ENCODE data around the gene GGT1. TPM values are rescaled to one million over a fixed set of nuclear protein-coding genes. Genes with fewer than 3 reads are reported as not detected.

The GGT1 gene
- total RNA-seq, 1 donor from 2014 or later, result 0.52 TPM

GRCh38 chr22:24584166-24584790 lies 18.7 kb upstream of the GGT1 start:
- H3K36me3 ChIP-seq (ENCODE audit: control insufficient read depth in 3 of 3, insufficient read depth in 3 of 3, low read length in 3 of 3), result peaks cover 11 to 17% (median 15%) of the 10 kb centered on the region in 3 donors
- H3K4me1 ChIP-seq (ENCODE audit: control insufficient read depth in 3 of 3, insufficient read depth in 3 of 3, low read length in 3 of 3), result peaks cover 0 to 13% (median 12%) of the 10 kb centered on the region in 3 donors
- no peak overlapping the region for H3K4me3 ChIP-seq (ENCODE audit: low read length in 3 of 3)
- H3K27ac ChIP-seq (ENCODE audit: low read depth, low read length), result no peak overlapping the region
- no peaks in the 10 kb centered on the region for H3K9me3 ChIP-seq (ENCODE audit: control insufficient read depth in 3 of 3, low read length in 3 of 3)
- H3K27me3 ChIP-seq (ENCODE audit: control insufficient read depth in 3 of 3, insufficient read depth in 3 of 3, low read length in 3 of 3), result no peaks in the 10 kb centered on the region
- no peak overlapping the region for H3K9ac ChIP-seq (ENCODE audit: low read depth in 1 of 3, low read length in 3 of 3)

GRCh38 chr22:24584871-24585411 lies 18.1 kb upstream of the GGT1 start:
- Histone ChIP-seq H3K4me1 (ENCODE audit: control insufficient read depth in 3 of 3, insufficient read depth in 3 of 3, low read length in 3 of 3) (peaks cover 0 to 13% (median 12%) of the 10 kb centered on the region in 3 donors), H3K27me3 (ENCODE audit: control insufficient read depth in 3 of 3, insufficient read depth in 3 of 3, low read length in 3 of 3) (no peaks in the 10 kb centered on the region), H3K9me3 (ENCODE audit: control insufficient read depth in 3 of 3, low read length in 3 of 3) (no peaks in the 10 kb centered on the region), H3K4me3 (ENCODE audit: low read length in 3 of 3) (no peak overlapping the region), H3K27ac (ENCODE audit: low read depth, low read length) (no peak overlapping the region), H3K9ac (ENCODE audit: low read depth in 1 of 3, low read length in 3 of 3) (no peak overlapping the region), H3K36me3 (ENCODE audit: control insufficient read depth in 3 of 3, insufficient read depth in 3 of 3, low read length in 3 of 3) (peaks cover 14 to 17% (median 15%) of the 10 kb centered on the region in 3 donors)

DNA sequence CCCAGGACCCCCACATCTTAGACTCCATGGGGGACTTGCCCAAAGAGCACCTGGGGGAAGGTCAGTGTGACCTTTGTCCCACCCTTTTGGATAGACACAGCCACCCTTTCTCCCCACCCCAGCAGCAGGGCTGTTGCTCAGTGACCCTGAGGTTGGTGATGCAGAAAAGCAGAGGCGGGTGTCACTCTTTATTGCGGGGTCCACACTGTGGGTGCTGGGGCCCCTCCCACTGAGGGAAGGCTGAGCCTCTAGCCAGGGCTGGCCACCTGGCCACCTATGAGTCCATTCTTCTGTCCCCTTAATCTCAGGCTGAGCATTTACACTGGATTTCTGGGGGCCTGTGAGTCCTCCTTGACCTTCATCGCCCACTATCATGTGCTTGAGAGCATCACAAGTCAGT lies 17.5 kb upstream of the GGT1 start:
- no peaks in the 10 kb centered on the region for H3K27me3 ChIP-seq (ENCODE audit: control insufficient read depth in 3 of 3, insufficient read depth in 3 of 3, low read length in 3 of 3)
- H3K36me3 ChIP-seq (ENCODE audit: control insufficient read depth in 3 of 3, insufficient read depth in 3 of 3, low read length in 3 of 3), result peaks cover 14 to 17% (median 15%) of the 10 kb centered on the region in 3 donors
- H3K4me3 ChIP-seq (ENCODE audit: low read length in 3 of 3), result no peak overlapping the region
- no peaks in the 10 kb centered on the region for H3K9me3 ChIP-seq (ENCODE audit: control insufficient read depth in 3 of 3, low read length in 3 of 3)
- no peak overlapping the region for H3K27ac ChIP-seq (ENCODE audit: low read depth, low read length)
- no peak overlapping the region for H3K9ac ChIP-seq (ENCODE audit: low read depth in 1 of 3, low read length in 3 of 3)
- H3K4me1 ChIP-seq (ENCODE audit: control insufficient read depth in 3 of 3, insufficient read depth in 3 of 3, low read length in 3 of 3), result peaks cover 0 to 13% (median 12%) of the 10 kb centered on the region in 3 donors

GRCh38 chr22:24585927-24586546 lies 17.0 kb upstream of the GGT1 start:
- peaks cover 0 to 13% (median 12%) of the 10 kb centered on the region in 3 donors for H3K4me1 ChIP-seq (ENCODE audit: control insufficient read depth in 3 of 3, insufficient read depth in 3 of 3, low read length in 3 of 3)
- H3K9ac ChIP-seq (ENCODE audit: low read depth in 1 of 3, low read length in 3 of 3), result no peak overlapping the region
- H3K27ac ChIP-seq (ENCODE audit: low read depth, low read length), result no peak overlapping the region
- peaks cover 14 to 17% (median 15%) of the 10 kb centered on the region in 3 donors for H3K36me3 ChIP-seq (ENCODE audit: control insufficient read depth in 3 of 3, insufficient read depth in 3 of 3, low read length in 3 of 3)
- no peaks in the 10 kb centered on the region for H3K27me3 ChIP-seq (ENCODE audit: control insufficient read depth in 3 of 3, insufficient read depth in 3 of 3, low read length in 3 of 3)
- H3K9me3 ChIP-seq (ENCODE audit: control insufficient read depth in 3 of 3, low read length in 3 of 3), result no peaks in the 10 kb centered on the region
- no peak overlapping the region for H3K4me3 ChIP-seq (ENCODE audit: low read length in 3 of 3)

GRCh38 chr22:24587251-24587650 lies 15.7 kb upstream of the GGT1 start:
- H3K36me3 ChIP-seq (ENCODE audit: control insufficient read depth in 3 of 3, insufficient read depth in 3 of 3, low read length in 3 of 3), result peaks cover 14 to 17% (median 15%) of the 10 kb centered on the region in 3 donors
- H3K9me3 ChIP-seq (ENCODE audit: control insufficient read depth in 3 of 3, low read length in 3 of 3), result no peaks in the 10 kb centered on the region
- H3K9ac ChIP-seq (ENCODE audit: low read depth in 1 of 3, low read length in 3 of 3), result no peak overlapping the region
- H3K27ac ChIP-seq (ENCODE audit: low read depth, low read length), result no peak overlapping the region
- no peaks in the 10 kb centered on the region for H3K27me3 ChIP-seq (ENCODE audit: control insufficient read depth in 3 of 3, insufficient read depth in 3 of 3, low read length in 3 of 3)
- H3K4me3 ChIP-seq (ENCODE audit: low read length in 3 of 3), result no peak overlapping the region
- H3K4me1 ChIP-seq (ENCODE audit: control insufficient read depth in 3 of 3, insufficient read depth in 3 of 3, low read length in 3 of 3), result peaks cover 4 to 14% (median 13%) of the 10 kb centered on the region in 3 donors

DNA sequence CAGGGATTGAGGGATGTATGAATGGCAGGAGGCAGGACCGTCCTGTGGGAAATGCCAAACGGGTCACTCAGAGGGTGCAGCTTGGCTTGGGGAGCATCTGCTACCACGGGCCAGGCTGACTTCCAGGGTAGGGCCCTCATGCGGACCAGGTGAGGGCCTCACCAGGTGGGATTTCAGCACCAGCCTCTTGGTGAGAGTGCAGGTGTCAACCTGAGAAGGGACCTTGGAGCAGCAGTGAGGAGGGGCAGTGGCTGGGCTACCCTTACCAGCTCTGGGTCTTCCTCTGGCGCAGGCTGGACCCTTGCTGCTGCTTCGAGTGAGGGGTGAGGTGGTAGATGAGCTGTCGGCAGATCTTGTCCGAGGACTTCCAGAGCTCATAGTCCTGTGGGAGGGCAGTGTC lies 15.0 kb upstream of the GGT1 start:
- Histone ChIP-seq H3K4me1 (ENCODE audit: control insufficient read depth in 3 of 3, insufficient read depth in 3 of 3, low read length in 3 of 3) (peaks cover 4 to 17% (median 11%) of the 10 kb centered on the region in 3 donors), H3K9ac (ENCODE audit: low read depth in 1 of 3, low read length in 3 of 3) (no peak overlapping the region), H3K27me3 (ENCODE audit: control insufficient read depth in 3 of 3, insufficient read depth in 3 of 3, low read length in 3 of 3) (no peaks in the 10 kb centered on the region), H3K4me3 (ENCODE audit: low read length in 3 of 3) (no peak overlapping the region), H3K36me3 (ENCODE audit: control insufficient read depth in 3 of 3, insufficient read depth in 3 of 3, low read length in 3 of 3) (peaks cover 14 to 17% (median 15%) of the 10 kb centered on the region in 3 donors), H3K27ac (ENCODE audit: low read depth, low read length) (no peak overlapping the region), H3K9me3 (ENCODE audit: control insufficient read depth in 3 of 3, low read length in 3 of 3) (no peaks in the 10 kb centered on the region)

- H3K9me3 ChIP-seq (ENCODE audit: control insufficient read depth in 3 of 3, low read length in 3 of 3), result no peaks in the 10 kb centered on the region
- H3K27me3 ChIP-seq (ENCODE audit: control insufficient read depth in 3 of 3, insufficient read depth in 3 of 3, low read length in 3 of 3), result no peaks in the 10 kb centered on the region
- no peak overlapping the region for H3K27ac ChIP-seq (ENCODE audit: low read depth, low read length)
- H3K4me3 ChIP-seq (ENCODE audit: low read length in 3 of 3), result no peak overlapping the region
- peaks cover 14 to 17% (median 15%) of the 10 kb centered on the region in 3 donors for H3K36me3 ChIP-seq (ENCODE audit: control insufficient read depth in 3 of 3, insufficient read depth in 3 of 3, low read length in 3 of 3)
- H3K4me1 ChIP-seq (ENCODE audit: control insufficient read depth in 3 of 3, insufficient read depth in 3 of 3, low read length in 3 of 3), result peaks cover 4 to 14% (median 11%) of the 10 kb centered on the region in 3 donors
- no peak overlapping the region for H3K9ac ChIP-seq (ENCODE audit: low read depth in 1 of 3, low read length in 3 of 3)
These were observed 14.6 kb upstream of the GGT1 start for GRCh38 chr22:24588381-24588756.

DNA sequence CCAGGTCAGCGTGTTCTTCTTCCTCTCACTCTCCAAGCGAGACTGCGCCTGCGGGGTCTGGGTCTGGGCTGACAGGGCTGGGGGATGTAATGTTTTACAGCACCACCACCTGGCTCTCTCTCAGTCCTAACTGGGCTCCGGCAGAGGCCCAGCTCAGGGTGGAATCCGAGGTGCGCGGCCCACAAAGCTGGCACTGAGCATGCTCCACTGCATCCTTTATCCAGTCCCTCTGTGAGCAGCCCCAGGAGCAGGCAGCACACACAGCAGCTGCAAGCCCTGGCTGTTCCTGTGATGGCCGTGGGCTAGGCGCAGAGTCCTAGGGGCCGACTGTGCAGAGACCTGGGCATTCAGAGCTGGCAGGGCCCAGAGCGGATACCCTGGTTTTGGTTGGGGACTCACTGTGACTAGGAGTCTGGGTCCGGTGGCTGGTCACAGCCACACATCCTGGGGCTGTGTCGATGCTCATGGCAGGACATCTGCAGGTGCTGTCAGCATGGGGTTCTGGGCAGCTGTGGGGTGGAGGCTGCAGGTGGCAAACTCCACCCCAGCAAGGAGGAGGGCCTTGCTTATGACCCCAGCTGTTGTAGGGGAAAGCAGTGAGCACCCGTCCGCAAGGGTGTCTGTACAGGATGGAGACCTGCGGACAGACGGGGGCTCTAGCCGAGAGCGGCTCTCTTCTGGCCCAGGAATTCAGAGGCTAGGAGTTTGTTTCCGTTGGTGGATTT lies 14.1 kb upstream of the GGT1 start:
- Histone ChIP-seq H3K36me3 (ENCODE audit: control insufficient read depth in 3 of 3, insufficient read depth in 3 of 3, low read length in 3 of 3) (peaks cover 14 to 17% (median 15%) of the 10 kb centered on the region in 3 donors), H3K4me1 (ENCODE audit: control insufficient read depth in 3 of 3, insufficient read depth in 3 of 3, low read length in 3 of 3) (peaks cover 4 to 9% (median 7%) of the 10 kb centered on the region in 3 donors), H3K9ac (ENCODE audit: low read depth in 1 of 3, low read length in 3 of 3) (no peak overlapping the region), H3K9me3 (ENCODE audit: control insufficient read depth in 3 of 3, low read length in 3 of 3) (no peaks in the 10 kb centered on the region), H3K4me3 (ENCODE audit: low read length in 3 of 3) (no peak overlapping the region), H3K27me3 (ENCODE audit: control insufficient read depth in 3 of 3, insufficient read depth in 3 of 3, low read length in 3 of 3) (no peaks in the 10 kb centered on the region), H3K27ac (ENCODE audit: low read depth, low read length) (no peak overlapping the region)

DNA sequence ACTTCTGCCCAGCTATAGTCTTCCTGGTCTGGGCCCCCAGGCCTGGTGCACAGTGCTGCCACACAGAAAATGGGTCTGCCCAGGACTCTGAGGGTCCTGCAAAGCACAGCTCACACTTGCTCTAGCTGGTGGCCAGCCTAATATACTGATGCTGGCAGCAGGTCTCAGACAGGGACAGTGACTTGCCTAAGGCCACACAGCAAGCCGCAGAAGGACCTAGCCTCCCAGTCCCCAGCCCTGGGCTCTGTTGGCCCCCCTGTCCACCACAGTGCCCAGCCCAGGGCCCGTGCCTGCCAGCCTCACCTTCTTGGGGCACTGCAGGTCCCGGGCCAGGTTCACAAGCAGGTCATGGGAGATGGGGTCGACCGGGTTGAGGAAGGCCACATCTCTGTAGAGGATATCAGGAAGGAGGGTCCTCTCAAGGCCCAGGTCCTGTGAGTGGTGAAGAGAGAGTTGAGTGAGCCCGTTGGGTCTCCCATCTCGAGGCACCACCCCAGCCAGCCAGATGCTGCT lies 13.4 kb upstream of the GGT1 start:
- H3K4me1 ChIP-seq (ENCODE audit: control insufficient read depth in 3 of 3, insufficient read depth in 3 of 3, low read length in 3 of 3), result peaks cover 3 to 5% (median 4%) of the 10 kb centered on the region in 3 donors
- H3K9me3 ChIP-seq (ENCODE audit: control insufficient read depth in 3 of 3, low read length in 3 of 3), result no peaks in the 10 kb centered on the region
- H3K4me3 ChIP-seq (ENCODE audit: low read length in 3 of 3), result no peak overlapping the region
- no peak overlapping the region for H3K27ac ChIP-seq (ENCODE audit: low read depth, low read length)
- H3K27me3 ChIP-seq (ENCODE audit: control insufficient read depth in 3 of 3, insufficient read depth in 3 of 3, low read length in 3 of 3), result no peaks in the 10 kb centered on the region
- H3K9ac ChIP-seq (ENCODE audit: low read depth in 1 of 3, low read length in 3 of 3), result no peak overlapping the region
- peaks cover 14 to 17% (median 15%) of the 10 kb centered on the region in 3 donors for H3K36me3 ChIP-seq (ENCODE audit: control insufficient read depth in 3 of 3, insufficient read depth in 3 of 3, low read length in 3 of 3)

All from skeletal muscle tissue (tissue), 4 donors.